Articular chondrocyte of knee joint (primary cell): Measurements from ENCODE around the gene HTT. TPM values are rescaled to one million over a fixed set of nuclear protein-coding genes. Genes with fewer than 3 reads are reported as not detected.

ENCODE experiments used
- small RNA-seq: library from RNA; depleted of rRNA; stranded (forward); fragments of <200 nt; gene quantifications from one replicate; pipeline ENCODE3, GENCODE V24; 2012
- total RNA-seq: library from RNA; depleted of rRNA; stranded (reverse); fragments of >200 nt; gene quantifications from 2 replicates; pipeline ENCODE4 v1.2.3, GENCODE V29; 2012

HTT gene
- total RNA-seq: 40.6 and 49.0 TPM in 2 replicates

GRCh38 chr4:3074078-3074845, at the start of gene HTT, which contains the start of gene HTT-AS:
HTT (plus strand) TSS chr4:3074681; CDS start chr4:3074826, 145 bp downstream.
HTT-AS (minus strand) TSS chr4:3074538.

DNA sequence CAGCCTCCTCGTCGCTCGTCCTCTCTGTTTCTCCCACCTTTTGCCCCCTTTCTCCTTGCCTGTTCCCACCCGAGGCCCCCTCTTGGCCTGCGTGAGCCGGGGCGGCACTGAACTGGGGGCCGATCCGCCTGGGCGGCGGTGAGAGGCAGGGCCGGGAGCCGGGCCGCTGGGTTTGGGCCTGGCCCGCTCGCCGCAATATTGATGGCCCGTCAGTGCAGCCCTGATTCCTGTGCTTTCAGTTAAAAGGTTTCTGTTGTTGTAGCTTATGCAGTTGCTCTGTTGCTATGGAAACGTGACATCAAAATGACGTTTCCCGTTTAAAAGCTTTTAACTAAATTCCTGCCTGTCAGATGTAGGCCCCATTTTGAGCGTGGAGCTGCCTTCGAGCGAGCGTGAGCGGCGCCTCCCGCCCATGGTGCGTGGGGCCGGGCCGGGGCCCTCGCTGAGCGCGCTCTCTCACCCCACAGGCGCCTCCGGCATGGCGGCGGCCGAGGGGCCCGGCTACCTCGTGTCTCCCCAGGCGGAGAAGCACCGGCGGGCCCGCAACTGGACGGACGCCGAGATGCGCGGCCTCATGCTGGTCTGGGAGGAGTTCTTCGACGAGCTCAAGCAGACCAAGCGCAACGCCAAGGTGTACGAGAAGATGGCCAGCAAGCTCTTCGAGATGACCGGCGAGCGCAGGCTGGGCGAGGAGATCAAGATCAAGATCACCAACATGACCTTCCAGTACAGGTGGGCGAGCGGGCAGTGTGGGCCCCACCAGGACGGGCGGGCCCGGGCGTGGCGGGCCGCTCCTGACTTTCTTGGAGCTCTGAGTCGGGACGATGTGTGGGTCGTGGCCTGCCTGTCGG, 174.6 kb downstream of the HTT start, which contains the start of gene MSANTD1:
MSANTD1 (plus strand) TSS at position 349 of the 851 bp plus-strand sequence; CDS start at position 413, 64 bp downstream.

GRCh38 chr4:3292571-3293400, 218.3 kb downstream of the HTT start, which contains the start of gene RGS12:
RGS12 (plus strand) TSS chr4:3293021; CDS start chr4:3316171, 23,150 bp downstream.

Small RNAs within 50 kb of the gene (small RNA-seq; reads per million reads assigned to genes)
- gene RF02134 (not detected), gene RF02135 (not detected), gene RNU6-204P (0.61 reads per million, percentile 20 among the genes with 10 or more reads in this experiment)

Other genes with a start within 250 kb of the HTT start
- gene ADD1, start 230.8 kb upstream of the HTT start, total RNA-seq: 189 and 190 TPM in 2 replicates
- 24.1 and 27.4 TPM in 2 replicates for gene NOP14, start 111.3 kb upstream of the HTT start, total RNA-seq
- 5.1 and 8.1 TPM in 2 replicates for gene GRK4, start 111.1 kb upstream of the HTT start, total RNA-seq
- gene HTT-AS, start 143 bp upstream of the HTT start, total RNA-seq: not detected in 2 replicates
- gene MSANTD1, start 174.5 kb downstream of the HTT start, total RNA-seq: 0.65 TPM in 2 replicates
- gene RGS12, start 218.3 kb downstream of the HTT start, total RNA-seq: 19.5 and 25.7 TPM in 2 replicates